HG02759 (cell line): ENCODE results near the gene LRMDA.

Source experiments
- ATAC-seq: cut with Tn5 transposase; IDR thresholded peaks from one replicate; pipeline ENCODE4 v1.9.1; 2021; ENCODE audit warnings: mild to moderate bottlenecking, moderate library complexity; ENCODE audit not compliant: unreplicated experiment

LRMDA gene

DNA sequence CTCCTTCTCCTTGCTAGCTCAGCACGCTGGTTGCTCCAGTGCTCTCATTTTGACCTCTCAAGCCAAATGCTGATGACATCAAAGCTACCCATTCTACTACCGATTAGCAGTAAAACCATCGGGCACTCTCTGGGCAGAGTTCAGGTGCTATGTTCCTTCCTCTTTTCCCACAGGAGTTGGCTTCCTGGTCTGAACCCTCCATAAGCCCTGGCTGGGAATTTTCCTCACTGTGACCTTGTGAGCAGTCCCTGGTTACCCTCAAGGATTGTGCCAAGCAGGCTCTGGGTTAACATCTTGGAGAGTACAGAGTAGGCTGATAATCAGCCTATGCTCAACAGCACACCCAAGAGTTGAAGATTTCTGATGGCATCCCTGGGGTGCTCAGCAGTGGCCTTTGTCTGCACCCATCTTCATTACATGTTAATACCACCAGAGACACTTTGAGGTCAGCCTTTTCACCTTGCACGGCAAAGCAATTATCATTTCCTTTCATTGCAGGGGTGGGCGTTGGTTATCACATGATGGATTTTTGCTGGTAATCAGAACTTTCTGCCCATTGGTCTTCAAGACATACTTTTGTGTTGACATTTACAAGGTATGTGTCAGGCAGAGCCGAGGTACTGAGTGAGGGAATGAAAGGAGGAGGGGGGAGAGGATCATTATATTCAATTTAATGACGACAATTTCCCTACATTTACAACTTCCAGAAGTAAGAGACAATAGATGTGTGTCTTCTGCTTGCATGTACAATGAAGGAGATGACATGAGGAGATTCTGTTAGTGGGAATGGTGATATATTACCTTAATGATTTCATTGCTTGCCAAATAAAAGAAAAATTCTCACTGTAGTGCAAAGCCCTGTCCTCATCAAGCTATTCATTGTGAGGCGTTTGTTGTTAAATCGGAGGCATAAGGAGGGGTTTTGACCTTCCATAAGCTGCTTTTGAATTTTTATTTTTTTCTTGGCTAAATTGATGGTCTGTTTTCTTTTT lies 452.0 kb downstream of the LRMDA start:
- no peak for ATAC-seq

DNA sequence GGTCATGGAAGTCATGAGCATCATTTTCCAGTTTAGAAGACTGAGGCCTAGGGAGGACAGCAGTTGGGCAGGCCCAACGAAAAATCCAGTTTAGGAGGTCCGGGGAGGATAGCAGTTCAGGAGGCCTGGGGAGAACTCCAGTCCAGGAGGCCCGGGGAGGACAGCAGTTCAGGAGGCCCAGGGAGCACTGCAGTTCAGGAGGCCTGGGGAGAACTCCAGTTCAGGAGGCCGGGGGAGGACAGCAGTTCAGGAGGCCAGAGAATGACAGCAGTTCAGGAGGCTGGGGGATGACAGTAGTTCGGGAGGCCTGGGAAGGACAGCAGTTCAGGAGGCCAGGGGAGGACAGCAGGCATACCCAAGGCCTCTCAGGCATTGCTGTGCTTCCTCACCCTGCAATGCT lies 453.4 kb downstream of the LRMDA start:
- ATAC-seq: no peak

DNA sequence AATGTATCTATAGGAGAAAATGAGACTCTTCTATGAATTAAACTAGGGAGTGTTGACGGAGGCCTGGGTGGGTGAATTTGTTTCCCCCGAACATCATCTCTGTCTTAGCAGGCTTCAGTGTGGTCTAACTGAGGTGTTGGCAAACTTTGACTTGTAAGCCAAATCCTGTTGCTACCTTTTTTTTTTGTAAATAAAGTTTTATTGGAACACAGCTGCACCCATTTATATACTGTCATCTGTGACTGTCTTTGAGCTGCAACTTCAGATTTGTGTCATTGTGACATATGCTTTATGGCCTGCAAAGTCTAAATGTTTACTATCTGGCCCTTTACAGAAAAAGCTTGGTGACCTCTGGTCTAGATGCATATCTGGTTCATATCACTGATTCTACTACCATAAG lies 455.9 kb downstream of the LRMDA start:
- no peak for ATAC-seq

DNA sequence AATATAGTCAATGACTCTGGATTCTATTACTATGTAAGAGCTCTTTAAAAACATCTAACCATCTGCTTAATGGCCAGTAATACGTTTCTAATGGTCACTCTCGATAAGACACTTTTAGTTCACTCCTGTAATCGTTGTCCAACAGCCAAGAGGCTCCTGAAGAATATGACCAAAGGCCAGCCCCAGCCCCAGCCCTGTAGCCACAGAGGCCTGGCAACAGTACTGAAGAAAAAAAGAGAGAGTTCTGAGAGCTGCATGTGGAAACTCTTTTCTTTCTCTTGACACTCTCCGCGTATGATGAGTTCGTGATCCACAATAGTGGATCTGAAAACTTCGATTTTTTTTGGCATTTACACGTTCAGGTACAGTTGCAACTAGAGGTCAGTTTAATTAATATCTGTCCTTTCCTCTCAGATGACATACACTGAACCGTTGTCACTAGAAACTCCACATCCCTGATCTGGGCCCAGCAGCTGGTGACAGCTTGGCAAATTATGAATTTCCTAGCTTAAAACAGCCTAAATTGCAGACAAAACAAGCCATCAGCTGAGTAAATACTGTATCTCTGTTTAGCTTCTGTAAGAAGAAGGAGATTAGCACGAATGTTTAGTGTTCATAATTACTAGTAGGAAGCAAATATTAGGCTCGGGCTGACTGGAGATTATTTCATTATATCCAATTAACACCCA lies 456.7 kb downstream of the LRMDA start:
- ATAC-seq: no peak

DNA sequence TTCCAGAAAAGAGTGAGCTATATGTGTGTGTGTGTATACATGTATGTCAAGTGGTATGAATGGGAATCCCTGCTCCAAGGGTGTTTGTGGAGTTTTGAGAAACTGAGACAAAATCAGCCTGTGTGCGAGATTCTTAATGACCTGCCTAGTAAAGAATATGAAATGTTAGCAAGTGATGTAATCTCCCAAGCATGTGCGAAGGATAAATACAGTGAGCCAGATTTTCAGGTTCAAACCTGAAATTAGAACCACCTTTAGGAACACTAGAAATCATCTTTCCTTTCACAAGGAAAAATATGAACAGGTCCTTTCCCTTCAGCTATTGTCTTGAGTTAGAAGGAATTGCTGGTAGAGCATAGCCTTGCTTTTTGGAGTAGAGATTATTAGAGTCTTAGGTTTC lies 457.6 kb downstream of the LRMDA start:
- ATAC-seq: no peak

DNA sequence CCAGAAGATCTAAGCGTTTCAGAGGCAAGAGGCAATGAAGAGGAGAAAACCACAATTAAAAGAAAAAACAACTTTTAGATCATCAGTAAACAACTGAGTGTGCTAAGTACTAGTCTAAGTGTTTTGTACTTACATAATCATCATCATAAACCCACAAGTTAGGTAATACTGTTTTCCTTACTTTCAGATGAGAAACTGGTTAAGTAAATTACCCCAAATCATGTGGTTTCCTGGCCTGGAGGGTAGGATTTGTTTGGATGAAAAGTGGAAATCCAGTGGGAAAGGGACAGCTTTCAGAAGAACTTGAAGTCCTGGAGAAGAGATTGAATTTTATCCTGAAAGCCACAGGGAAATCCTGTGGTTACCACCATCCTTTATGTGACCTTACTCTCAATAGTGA lies 463.3 kb downstream of the LRMDA start:
- ATAC-seq: no peak

DNA sequence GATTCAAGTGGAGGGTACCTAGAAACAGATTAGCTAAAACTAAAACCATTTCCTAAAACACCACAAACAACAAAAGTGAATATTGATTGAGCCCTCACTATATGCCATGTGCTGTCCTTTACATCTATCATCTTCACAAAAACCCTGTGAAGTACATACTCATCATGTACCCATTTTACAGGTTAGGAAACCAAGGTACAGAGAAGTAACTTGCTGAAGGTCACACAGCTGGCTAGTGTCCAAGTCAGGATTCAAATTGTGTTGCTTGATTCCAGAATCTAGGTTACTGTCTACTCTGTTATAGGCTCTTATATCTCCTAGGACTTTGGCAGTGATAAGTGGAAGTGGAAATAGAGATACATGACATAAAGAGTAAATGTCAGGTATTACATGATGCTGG lies 463.8 kb downstream of the LRMDA start:
- ATAC-seq: no peak

DNA sequence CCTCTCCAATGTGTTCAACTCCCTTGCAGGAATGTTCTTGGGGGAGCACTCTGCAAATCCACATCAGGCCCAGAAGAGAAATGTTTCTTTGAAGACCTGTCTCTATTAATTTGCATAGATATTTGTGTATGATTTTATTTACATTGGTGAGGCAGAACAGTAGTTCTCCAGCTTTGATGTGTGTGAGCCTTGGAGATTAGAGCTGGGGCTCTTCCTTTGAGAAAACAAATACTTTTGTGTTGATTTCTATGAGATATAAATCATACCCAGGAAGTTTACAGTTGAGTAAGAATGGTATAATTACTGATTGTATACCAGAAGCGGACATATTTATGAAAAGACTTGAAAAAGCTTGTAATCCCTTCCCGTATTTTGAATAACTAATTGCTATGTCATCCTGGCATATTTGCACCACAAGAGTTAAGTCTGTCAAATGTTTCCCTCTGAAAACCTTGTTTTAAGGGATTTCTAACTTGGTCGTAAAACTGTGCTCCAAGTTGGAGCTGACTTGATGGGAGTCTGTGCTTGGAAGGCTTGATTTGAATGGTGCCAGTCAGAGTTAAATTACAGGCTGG lies 468.5 kb downstream of the LRMDA start:
- no peak for ATAC-seq

DNA sequence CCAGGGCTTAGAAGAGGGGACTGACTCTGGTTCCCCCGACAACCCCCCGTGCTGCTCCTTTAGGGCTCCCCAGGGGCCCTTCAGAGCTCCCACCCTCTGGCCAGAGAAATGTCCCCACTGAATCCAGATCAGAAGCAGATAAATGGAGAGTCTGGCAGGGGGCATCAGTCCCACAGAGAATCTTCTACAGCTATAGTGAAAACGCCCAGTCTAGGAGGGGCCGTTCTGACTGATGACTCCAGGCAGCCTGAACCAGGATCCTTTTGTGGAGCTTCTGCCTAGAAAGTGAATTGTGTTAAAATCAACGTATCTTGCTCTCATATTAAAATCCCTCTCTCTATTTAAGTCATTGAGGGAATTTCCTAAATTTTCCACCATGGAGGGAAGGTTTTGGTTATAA lies 471.4 kb downstream of the LRMDA start:
- no peak for ATAC-seq

DNA sequence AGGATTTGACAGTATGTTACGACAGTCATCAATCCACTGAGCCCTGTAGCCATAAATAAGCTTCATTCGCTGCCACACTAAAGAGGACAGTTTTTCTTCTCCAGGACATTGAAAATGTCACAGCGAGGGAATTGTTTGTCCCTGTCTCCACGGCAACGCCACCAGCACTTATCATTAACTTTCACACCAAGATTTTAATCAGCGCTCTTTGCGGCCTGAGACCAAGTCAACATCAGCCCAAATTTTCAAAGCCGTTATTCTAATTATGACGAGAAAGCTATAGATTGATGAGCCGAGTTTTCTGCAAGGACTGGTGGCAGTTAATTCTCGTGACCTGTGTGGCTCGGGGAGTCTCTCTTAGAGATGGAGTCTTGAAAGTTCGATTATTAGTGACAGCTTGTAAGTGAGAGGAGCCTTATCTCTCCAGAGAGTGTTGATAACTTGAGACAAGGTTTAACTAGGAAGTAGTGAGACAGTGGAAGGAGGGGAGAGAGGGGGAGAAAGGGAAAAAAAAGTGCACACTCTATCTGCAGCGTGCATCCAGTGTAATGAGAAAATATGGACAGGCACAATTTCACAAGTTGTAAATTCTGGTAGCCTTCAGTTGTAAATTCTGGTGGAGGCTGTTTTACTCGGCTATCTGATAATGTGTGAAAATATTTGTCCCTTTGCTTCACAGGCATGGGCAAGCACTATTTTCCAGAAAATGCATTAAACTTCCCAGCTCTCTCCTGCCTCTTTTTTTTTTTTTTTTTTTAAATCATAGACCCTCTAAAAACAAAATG lies 473.3 kb downstream of the LRMDA start:
- ATAC-seq: no peak

DNA sequence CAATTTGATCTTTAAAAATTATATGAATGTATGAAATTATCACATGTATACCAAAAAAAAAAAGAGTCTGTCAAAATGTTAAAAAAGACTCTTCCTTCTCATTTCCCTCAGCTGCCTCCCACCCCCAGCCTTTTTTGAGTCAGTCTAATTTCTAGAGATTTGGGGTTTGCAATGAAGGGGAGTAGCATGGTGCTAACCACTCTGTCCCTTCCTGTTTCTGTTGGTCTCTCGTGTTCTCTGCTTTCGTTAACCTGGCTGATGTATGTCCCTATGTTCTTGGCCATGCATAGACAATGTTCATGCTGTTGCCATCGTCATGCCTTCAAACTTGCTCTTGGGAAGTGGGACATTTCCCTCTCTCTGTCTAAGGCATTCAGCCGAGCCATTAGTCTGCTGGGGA lies 474.1 kb downstream of the LRMDA start:
- ATAC-seq: no peak

DNA sequence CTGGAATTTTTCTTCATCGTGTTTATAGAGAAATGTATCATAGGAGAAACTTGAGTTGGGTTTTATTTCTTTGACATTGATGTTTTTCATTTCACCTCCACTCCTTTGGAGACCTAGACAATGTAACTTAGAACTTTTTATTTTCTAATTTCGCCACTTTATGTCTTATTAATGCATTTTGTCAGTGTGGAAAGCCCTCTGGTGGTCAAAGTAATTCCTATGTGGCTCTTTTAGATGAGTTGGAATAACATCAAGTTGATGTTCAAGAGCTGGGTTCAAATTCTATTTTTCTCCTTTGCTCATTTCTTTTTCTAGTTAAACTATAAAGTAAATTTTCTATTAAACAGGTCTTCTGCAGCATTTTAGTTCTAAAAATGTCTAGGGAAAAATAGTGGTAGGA lies 478.6 kb downstream of the LRMDA start:
- no peak for ATAC-seq

DNA sequence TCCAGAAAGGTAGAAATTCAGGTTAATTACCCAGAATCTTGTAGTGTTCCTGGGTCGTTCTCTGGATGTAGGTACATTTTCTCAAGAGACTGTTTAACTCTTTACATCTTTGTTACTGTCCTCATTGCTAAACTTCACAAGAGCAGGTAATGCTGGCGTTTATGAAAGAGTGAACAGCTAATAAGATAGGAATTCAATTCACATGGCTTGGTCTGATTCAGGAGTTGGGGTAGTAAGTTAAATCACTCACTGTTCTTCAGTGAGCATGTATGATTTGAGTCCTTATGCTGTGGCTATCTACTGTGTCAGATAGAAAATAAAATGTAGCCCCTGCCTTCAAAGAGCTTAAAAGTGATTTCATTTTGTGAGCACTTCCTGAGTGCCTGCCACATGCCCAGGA lies 480.0 kb downstream of the LRMDA start:
- ATAC-seq: no peak

DNA sequence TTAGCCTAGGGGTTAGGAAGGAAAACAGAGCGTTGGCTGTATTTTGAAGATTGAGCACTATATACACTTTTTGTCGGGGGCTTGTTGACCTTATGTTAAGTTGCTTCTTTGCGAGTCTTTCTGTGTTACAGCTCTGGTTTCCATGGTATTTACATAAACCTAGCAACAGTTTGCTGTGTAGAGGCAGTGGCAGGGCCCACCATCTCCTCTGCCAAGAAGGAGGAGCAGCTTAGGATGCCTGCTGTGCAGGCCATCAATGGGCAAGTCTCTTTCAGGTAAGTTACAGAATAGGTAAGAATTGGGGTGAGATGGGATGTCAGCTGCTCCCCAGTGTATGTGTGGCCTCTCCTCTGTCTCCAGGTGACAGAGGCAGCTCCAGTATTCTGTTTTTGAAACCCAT lies 485.5 kb downstream of the LRMDA start:
- no peak for ATAC-seq

DNA sequence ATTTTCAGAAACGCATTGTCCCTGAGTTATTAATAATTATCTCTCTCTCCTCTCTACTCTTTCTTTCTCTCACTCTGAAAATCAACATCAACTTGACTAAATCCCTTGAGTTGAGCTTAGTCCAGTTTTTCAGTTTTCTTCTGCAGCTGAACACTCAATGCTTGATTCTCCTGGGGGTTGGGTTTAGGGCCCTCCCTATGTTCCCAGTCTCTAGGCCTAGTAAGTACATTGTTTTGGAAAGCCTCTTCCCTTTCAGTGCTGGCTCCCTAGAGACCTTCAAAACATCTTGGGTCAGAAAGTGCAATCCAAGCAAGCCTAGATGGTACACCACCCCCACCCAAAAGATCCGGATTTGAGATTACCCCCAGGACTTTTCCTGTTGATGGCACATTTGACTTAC lies 488.5 kb downstream of the LRMDA start:
- no peak for ATAC-seq

DNA sequence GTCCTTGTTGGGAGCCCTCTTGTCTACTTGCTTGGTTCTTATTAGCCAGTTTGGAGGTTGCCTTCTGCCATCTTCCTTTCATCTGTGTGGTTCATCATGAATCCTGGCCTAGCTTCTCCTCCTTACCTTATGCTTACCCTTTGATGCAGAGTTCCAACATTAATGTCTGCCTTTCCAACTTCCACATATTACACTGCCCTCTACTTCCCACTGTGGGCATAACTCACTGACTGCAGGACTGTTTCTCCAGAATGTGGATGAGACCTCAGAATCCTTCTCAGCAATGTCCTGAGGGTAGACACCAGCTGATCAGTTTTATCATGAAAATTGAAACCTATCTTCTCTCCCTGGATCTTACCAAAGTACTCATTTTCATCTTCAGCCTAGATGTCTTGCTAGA lies 491.0 kb downstream of the LRMDA start:
- no peak for ATAC-seq

DNA sequence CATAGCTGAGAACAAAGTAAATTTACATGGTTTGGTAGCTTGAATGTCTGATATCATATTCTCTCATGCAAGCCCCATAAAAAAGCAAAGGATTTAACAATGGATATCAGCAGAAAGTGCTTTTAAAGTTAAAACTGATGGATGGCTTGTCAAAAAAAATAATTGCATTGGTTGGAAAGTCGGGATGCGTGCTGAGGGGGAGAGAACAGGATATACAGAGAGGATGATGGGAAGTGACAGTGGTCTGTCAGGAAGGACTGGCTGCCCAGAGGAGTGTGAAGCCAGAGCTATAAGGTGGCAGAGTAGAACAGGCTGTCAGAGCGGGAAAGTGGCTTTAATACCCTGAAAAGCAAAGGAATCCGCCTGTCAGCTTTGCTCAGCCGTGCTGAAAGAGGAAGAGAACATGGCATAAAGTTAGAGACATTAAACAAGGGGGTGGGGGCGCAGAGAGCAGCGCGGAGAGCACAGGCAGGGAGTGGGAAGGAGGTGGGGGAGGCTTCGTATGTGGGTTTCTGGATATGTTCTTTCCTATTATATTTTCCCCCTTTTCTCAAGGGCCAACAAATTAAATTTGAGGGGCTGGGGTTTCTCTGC lies 493.0 kb downstream of the LRMDA start:
- no peak for ATAC-seq

DNA sequence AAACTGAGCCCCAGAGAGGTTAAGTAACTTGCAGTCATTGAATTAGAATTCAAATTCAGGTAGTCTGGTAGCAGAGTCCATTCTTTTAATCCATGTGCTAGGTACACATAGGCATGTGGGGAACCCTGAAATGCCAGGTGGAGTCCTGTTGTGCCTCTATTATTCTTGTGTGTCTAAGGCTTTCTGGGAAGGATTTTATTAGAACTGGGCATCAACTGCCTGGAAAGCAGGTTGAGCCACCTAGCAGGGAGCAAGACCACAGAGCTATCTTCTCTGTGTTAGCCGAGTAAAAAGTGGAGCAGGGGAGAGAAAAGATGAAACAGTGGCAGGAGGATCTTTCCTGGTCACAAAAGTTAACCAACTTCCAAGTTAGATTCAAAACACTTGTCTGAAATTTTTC lies 494.6 kb downstream of the LRMDA start:
- no peak for ATAC-seq

DNA sequence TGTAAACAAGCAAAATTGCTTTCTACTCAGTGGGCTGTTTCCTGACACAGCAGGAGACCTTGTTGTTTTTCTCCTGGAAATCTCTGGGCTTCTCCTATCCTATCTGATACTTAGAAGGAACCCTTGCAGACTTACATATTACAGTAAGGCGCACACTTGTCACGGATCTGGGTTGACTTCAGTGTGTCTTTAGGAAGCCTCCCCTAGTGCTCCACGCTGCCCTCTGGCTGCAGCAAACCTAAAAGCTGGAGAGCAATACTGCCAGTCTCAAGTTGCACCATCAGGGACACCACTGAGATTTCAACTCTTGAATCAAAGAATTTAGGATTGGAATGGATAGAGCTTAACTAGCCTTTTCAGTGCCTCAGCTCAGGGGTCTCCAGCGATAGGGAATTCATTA lies 495.3 kb downstream of the LRMDA start:
- no peak for ATAC-seq

DNA sequence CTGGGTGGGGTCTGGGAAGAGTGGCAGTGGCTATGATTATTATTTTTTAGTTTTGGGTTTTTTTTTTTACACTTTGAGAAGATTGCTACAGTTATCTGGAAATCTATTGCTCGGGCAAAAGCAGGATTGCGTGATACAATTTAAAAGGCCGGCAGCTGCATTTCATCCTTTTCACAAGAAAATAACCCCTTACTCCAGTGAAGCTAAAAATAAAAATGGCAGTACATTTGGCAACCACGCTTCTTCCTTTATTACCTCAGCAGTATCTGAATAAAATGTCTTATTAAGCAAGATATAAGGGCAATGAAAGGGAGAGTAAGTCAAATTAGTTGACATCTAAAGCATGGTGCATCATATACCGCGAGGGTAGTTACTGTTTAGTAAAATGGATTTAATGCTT lies 496.8 kb downstream of the LRMDA start:
- no peak for ATAC-seq

DNA sequence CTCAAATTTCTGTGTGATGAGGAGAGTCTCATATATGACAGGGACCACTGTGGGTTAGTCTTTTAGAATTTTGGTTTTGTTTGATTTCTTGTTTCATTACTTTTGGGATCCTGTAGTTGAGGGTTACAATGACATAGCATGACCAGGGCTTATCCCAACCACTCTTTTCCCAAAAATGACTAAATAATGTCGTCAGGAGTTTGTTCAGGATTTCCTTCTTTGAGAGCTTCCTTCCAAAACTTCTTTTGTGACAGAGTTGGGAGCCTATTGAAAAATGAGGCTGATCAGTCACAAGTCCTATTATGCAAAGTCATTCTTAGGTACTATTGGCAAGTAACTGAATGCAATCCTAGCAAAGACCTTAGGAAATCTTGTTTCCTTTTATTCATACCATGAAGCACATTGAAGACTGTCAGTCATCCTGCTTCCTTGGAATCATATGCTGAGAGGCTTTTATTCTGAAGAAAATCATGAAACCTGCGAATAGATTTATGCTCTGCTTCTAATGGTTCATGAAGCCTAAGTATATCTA lies 498.3 kb downstream of the LRMDA start:
- no peak for ATAC-seq
